ENCODE measurements around the gene GET4. TPM values are rescaled to one million over a fixed set of nuclear protein-coding genes. Genes with fewer than 3 reads are reported as not detected.
A peak's percentile ranks its signal among the peaks of the same experiment; 100 is the strongest.

GET4 gene
- total and polyA plus RNA-seq, 2 donors from 2014 or later, result 44.8 to 80.8 TPM

DNA sequence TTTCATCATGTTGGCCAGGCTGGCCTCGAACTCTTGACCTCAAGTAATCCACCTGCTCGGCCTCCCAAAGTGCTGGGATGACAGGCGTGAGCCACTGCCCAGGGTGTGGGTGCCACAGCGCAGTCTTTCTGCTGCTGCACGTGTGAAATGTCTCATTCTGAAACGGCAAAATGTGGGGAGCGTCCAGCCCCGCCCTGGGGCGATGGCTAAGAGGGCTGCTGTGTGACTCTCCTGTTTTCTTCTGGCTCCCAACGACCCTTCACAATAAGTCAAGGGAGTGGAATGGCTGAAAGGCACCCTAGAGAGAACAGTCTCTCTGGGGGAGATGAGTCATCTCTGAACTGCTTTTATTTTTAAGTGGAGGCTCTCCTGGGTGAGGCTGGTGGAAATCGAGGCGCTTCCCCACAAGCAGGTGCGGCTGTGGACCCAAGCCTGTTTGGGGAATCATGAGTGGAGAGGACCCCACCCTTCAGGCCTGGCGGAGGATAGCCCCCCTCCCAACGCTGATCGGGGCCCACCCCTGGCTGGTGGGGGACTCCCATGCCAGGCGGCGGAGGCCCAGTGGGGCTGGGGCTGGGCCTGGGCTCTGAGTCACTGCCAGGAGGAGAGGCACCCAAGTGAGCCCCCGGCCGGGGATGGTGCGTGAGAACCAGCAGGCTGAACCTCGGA is 60.2 kb downstream of the GET4 start:
- Histone ChIP-seq H3K4me3 (ENCODE audit: low read length in 3 of 3) (no peak overlapping the region), H3K27ac (ENCODE audit: low read depth in 2 of 2, low read length in 2 of 2) (no peak overlapping the region), H3K9ac (ENCODE audit: low read length in 3 of 3) (no peak overlapping the region), H3K9me3 (ENCODE audit: control insufficient read depth in 2 of 3, insufficient read depth in 1 of 3, low read length in 3 of 3) (peaks cover 0 to 6% (median 0%) of the 10 kb centered on the region in 3 donors), H3K27me3 (ENCODE audit: control insufficient read depth, insufficient read depth, low read length) (no peaks in the 10 kb centered on the region), H3K4me1 (ENCODE audit: control insufficient read depth in 2 of 3, insufficient read depth in 2 of 3, low read depth in 1 of 3, low read length in 3 of 3) (no peaks in the 10 kb centered on the region), H3K36me3 (ENCODE audit: control insufficient read depth in 2 of 3, insufficient read depth in 3 of 3, low read length in 3 of 3) (no peaks in the 10 kb centered on the region)
- peak in 2 of 5 donors; percentile 47 to 74 for DNase-seq
- intact Hi-C loops (cut with DNase I), result no loop called here
- TF ChIP-seq, protein P1, sequence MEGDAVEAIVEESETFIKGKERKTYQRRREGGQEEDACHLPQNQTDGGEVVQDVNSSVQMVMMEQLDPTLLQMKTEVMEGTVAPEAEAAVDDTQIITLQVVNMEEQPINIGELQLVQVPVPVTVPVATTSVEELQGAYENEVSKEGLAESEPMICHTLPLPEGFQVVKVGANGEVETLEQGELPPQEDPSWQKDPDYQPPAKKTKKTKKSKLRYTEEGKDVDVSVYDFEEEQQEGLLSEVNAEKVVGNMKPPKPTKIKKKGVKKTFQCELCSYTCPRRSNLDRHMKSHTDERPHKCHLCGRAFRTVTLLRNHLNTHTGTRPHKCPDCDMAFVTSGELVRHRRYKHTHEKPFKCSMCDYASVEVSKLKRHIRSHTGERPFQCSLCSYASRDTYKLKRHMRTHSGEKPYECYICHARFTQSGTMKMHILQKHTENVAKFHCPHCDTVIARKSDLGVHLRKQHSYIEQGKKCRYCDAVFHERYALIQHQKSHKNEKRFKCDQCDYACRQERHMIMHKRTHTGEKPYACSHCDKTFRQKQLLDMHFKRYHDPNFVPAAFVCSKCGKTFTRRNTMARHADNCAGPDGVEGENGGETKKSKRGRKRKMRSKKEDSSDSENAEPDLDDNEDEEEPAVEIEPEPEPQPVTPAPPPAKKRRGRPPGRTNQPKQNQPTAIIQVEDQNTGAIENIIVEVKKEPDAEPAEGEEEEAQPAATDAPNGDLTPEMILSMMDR (IDR thresholded peaks at IDR 0.05; ENCODE audit: borderline replicate concordance, extremely low read depth, insufficient read depth), result no peak
- no peak for FAIRE-seq

DNA sequence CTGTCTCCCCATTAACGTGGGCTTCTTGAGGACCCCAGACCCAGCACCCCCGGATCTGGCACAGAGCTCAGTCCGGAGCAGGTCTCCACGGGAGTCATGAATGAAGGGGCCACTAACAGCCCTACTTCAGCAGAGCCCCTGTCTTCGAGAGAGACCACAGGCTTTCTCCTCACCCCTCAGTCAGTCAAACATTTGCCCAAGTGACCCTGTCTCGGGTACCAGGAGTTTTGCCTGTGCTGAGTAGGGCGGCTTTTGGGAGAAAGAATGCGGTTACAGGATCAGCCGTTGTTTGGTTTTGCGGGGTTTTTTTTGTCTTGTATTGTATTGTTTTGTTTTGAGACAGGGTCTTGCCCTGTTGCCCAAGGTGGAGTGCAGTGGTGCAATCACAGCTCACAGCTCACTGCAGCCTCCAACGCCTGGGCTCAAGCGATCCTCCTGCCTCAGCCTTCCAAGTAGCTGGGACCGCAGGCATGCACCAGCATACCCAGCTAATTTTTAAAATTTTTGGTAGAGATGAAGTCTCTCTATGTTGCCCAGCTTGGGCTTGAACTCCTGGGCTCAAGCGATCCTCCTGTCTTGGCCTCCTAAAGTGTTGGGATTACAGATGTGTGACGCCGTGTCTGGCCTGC is 61.6 kb downstream of the GET4 start:
- TF ChIP-seq, protein P1 (IDR thresholded peaks at IDR 0.05; ENCODE audit: borderline replicate concordance, extremely low read depth, insufficient read depth), result no peak
- intact Hi-C loops (cut with DNase I), result no loop called here
- H3K9me3 ChIP-seq (ENCODE audit: control insufficient read depth in 2 of 3, insufficient read depth in 1 of 3, low read length in 3 of 3), result peaks cover 0 to 6% (median 0%) of the 10 kb centered on the region in 3 donors

DNA sequence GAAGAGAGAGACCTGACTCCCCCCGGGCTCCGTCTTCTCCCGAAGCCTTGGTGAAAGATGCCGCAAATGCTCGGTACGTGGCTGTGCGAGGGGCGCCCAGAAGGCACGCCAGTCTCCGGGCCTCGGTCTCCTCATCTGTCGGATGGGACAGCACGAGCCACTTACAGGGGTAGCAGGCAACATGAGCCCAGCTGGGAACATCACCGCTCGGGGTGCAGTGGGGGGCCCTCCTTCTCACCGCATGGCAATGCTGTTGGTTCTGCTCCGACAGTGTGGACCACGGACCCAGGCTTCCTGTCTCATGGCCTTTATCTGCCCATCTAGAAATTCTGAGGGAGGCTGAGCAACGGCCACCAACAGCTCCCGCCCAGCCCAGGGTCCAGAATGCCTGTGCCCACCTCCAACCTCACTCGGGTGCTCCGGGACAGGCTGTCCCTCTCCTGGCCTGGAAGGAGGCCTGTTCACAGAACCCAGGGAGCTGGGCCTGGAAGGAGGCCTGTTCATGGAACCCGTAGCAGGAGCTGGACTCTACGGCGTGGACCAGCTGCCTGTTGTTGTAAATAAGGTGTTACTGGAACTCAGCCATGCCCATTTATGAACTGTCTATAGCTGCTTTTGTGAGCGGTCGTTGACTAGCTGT is 62.3 kb downstream of the GET4 start:
- H3K9ac ChIP-seq (ENCODE audit: low read length in 3 of 3), result no peak overlapping the region
- H3K36me3 ChIP-seq (ENCODE audit: control insufficient read depth in 2 of 3, insufficient read depth in 3 of 3, low read length in 3 of 3), result no peaks in the 10 kb centered on the region
- intact Hi-C loops (cut with DNase I), result no loop called here
- FAIRE-seq, result no peak
- no peaks in the 10 kb centered on the region for H3K4me1 ChIP-seq (ENCODE audit: control insufficient read depth in 2 of 3, insufficient read depth in 2 of 3, low read depth in 1 of 3, low read length in 3 of 3)
- TF ChIP-seq, protein P1 (IDR thresholded peaks at IDR 0.05; ENCODE audit: borderline replicate concordance, extremely low read depth, insufficient read depth), result no peak
- DNase-seq, result peak in 2 of 5 donors; percentile 33 to 59
- no peak overlapping the region for H3K27ac ChIP-seq (ENCODE audit: low read depth in 2 of 2, low read length in 2 of 2)
- no peak overlapping the region for H3K4me3 ChIP-seq (ENCODE audit: low read length in 3 of 3)
- no peaks in the 10 kb centered on the region for H3K27me3 ChIP-seq (ENCODE audit: control insufficient read depth, insufficient read depth, low read length)
- peaks cover 0 to 6% (median 0%) of the 10 kb centered on the region in 3 donors for H3K9me3 ChIP-seq (ENCODE audit: control insufficient read depth in 2 of 3, insufficient read depth in 1 of 3, low read length in 3 of 3)

More for the DNA sequence above, 61.6 kb downstream of the GET4 start:
- no peak overlapping the region for H3K9ac ChIP-seq (ENCODE audit: low read length in 3 of 3)
- no peaks in the 10 kb centered on the region for H3K4me1 ChIP-seq (ENCODE audit: control insufficient read depth in 2 of 3, insufficient read depth in 2 of 3, low read depth in 1 of 3, low read length in 3 of 3)
- FAIRE-seq (no peak), DNase-seq (peak in 2 of 5 donors; percentile 21 to 31)
- no peak overlapping the region for H3K27ac ChIP-seq (ENCODE audit: low read depth in 2 of 2, low read length in 2 of 2)
- no peaks in the 10 kb centered on the region for H3K36me3 ChIP-seq (ENCODE audit: control insufficient read depth in 2 of 3, insufficient read depth in 3 of 3, low read length in 3 of 3)
- H3K27me3 ChIP-seq (ENCODE audit: control insufficient read depth, insufficient read depth, low read length), result no peaks in the 10 kb centered on the region
- no peak overlapping the region for H3K4me3 ChIP-seq (ENCODE audit: low read length in 3 of 3)

Data from kidney (tissue), 14 donors.